ENCODE results near the gene CAPN13. TPM values are rescaled to one million over a fixed set of nuclear protein-coding genes. Genes with fewer than 3 reads are reported as not detected.

Gene CAPN13
- total and polyA plus RNA-seq, 10 of the 15 experiments (the other 5 are each of a cell fraction or from before 2014, with no cell fraction given): 0.03 to 0.10 (median 0.06) TPM; not detected in 7

DNA sequence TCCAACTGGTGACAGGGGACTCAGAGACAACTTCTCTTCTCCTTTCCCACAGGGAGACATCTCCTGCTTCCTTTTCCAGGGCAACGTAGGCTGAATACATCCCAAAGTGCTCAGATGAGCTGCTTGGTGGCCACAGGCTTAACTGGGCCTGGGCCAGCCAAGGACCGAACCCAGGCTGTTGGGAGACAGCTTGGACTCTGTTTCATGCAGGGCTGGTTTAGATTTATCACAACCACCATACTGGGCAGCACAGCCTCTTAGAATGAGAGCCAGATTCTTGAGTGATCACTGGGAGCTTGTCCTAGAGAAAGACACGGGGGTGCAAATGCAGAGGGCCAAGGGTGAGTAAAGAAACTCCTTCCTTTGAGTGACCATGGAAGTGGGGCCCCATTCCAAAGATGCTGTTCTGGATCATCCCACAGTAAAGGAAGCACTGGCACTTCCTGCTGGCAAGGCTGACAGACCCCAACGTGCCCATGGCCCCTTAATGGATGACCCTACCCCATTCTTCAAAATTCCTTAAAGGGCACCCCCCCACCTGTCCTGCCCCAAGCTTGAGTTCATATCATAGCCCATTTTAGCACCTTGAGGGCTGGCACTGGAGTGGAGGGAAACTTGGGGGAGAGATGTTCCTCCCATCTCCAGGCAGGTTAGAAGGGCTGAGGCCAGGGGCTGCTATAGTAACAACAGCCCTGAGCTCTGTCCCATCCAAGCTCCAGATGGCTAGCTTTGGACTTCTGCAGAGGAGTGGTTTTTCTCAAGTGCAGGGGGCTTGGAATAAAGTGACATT is 84.1 kb downstream of the CAPN13 start (continued):
- TF ChIP-seq ESRRA (IDR thresholded peaks at IDR 0.05; ENCODE audit: low read length) (no peak), BACH1 (IDR thresholded peaks at IDR 0.05; ENCODE audit: borderline replicate concordance) (no peak)

DNA sequence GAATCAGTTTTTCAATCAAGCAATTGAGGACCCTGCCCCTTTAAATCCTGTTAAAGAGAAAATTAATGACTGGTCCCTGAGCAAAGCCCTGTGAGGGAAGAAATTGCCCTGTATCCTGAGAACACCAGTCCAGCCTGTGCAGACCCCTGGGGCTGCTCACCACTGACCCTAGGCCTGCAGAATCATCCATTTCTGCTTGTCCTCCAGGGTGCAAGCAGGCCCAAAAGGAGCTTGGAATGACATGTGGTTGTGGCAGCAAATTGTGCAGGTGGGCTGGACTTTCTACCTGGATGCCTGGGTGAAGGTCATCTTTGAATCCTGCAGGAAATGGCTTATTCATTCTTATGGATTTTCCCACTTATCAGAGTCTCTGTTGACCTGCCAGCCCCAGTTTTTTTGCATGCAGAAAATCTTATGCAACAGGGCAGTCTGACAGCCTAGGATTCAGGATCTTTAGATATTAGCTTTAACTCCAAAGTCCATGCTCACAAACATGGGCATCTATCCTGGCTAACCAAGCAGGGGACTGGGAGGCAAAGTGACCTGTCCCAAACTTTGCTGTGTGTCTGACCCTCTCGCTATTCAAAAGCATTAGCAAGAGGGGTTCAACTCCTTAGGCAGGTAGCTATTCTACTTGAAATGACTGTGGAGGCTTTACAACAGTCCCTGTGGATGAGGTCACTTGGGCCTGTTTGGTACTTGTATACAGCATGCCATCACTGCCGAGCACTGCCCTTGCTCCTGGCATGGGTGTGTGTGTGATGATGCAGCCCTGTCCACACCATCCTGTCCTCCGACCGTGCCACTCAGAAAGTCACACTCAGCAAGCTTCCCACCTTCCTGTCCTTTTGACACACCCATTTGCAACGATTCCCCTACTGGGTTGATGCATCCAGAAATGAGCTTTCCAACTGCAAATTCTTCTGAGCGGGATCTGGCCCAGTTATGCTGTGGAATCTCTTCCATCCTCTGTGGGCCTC is 85.3 kb downstream of the CAPN13 start:
- ChIA-PET CTCF (interaction anchor here (1.1 to 3.4 kb wide), 3 partner anchors 8 to 445 kb away, joined by 4 to 20 read pairs (median 6); no protein-coding TSS in a partner anchor), RAD21 (ENCODE audit: unreplicated experiment) (interaction anchor here (0.8 to 1.2 kb wide), 3 partner anchors 11 to 557 kb away, joined by 3 read pairs; no protein-coding TSS in a partner anchor), POLR2A (no interaction called here), SMC1A (ENCODE audit: uncharacterized antibody, unreplicated experiment) (interaction anchor here (1.3 kb wide), 1 partner anchor 10 kb away, joined by 3 read pairs; no protein-coding TSS in a partner anchor)
- no peaks in the 10 kb centered on the region for H3K9me3 ChIP-seq (replicated peaks; ENCODE audit: control insufficient read depth, insufficient read depth, low read length)
- DNase-seq (ENCODE audit: low read depth, low spot score) (no peak), FAIRE-seq (no peak), ATAC-seq (no peak)
- no peaks in the 10 kb centered on the region for H4K20me1 ChIP-seq (ENCODE audit: control insufficient read depth, insufficient read depth)
- no peak overlapping the region for H3K4me2 ChIP-seq (ENCODE audit: control insufficient read depth, insufficient read depth)
- intact Hi-C loops (cut with micrococcal nuclease; ENCODE audit: unreplicated experiment) (no loop called here), in situ Hi-C loops (cut with MboI) (no loop called here)
- BruUV-seq (replicated peaks): no TSS peak
- no peaks in the 10 kb centered on the region for H3K4me1 ChIP-seq (ENCODE audit: control insufficient read depth, insufficient read depth, low read length)
- no peak overlapping the region for H3K9ac ChIP-seq (ENCODE audit: control insufficient read depth, insufficient read depth, low read length)
- H3K79me2 ChIP-seq (ENCODE audit: control insufficient read depth, insufficient read depth, low read length): no peaks in the 10 kb centered on the region
- H3K27me3 ChIP-seq (replicated peaks in 1 of 2; ENCODE audit: control insufficient read depth in 2 of 2, insufficient read depth in 2 of 2, low read length in 1 of 2): peaks cover 0 to 8% of the 10 kb centered on the region in 2 experiments
- no peaks in the 10 kb centered on the region for H3K36me3 ChIP-seq (ENCODE audit: control insufficient read depth in 2 of 2, insufficient read depth in 2 of 2, low read length in 1 of 2)
- no peak overlapping the region for H2AFZ ChIP-seq (ENCODE audit: control insufficient read depth, low read depth, low read length)
- 2% methylated on average over 6 of the region's 6 CpGs for WGBS (ENCODE audit: insufficient coverage, insufficient replicate concordance, low lambda C conversion rate, missing lambda C conversion rate)
- no peak overlapping the region for H3K4me3 ChIP-seq
- H3K27ac ChIP-seq (ENCODE audit: control insufficient read depth, insufficient read depth): no peak overlapping the region
- TF ChIP-seq ZNF207 (IDR thresholded peaks at IDR 0.05; ENCODE audit: borderline replicate concordance) (no peak), PKNOX1 (IDR thresholded peaks at IDR 0.05) (no peak), MTA2 (IDR thresholded peaks at IDR 0.05; ENCODE audit: low read depth) (no peak), RAD51 (IDR thresholded peaks at IDR 0.05) (no peak), POLR2AphosphoS2 (IDR thresholded peaks at IDR 0.05; ENCODE audit: low read depth, low read length) (no peak), POLR2A (IDR thresholded peaks at IDR 0.05; ENCODE audit: low read depth, low read length) (no peak), PBX3 (IDR thresholded peaks at IDR 0.05; ENCODE audit: insufficient replicate concordance, low read depth, low read length) (no peak), HSF1 (IDR thresholded peaks at IDR 0.05; ENCODE audit: low read depth, low read length) (no peak), STAT1 (conservative IDR thresholded peaks at IDR 0.05) (no peak), IKZF1 (conservative IDR thresholded peaks at IDR 0.05) (no peak), SREBF1 (IDR thresholded peaks at IDR 0.05; ENCODE audit: low read length) (no peak), ZBED1 (IDR thresholded peaks at IDR 0.05; ENCODE audit: borderline replicate concordance) (no peak), STAT3 (IDR thresholded peaks at IDR 0.05; ENCODE audit: low read depth, low read length) (no peak)
- TF ChIP-seq, protein P1, sequence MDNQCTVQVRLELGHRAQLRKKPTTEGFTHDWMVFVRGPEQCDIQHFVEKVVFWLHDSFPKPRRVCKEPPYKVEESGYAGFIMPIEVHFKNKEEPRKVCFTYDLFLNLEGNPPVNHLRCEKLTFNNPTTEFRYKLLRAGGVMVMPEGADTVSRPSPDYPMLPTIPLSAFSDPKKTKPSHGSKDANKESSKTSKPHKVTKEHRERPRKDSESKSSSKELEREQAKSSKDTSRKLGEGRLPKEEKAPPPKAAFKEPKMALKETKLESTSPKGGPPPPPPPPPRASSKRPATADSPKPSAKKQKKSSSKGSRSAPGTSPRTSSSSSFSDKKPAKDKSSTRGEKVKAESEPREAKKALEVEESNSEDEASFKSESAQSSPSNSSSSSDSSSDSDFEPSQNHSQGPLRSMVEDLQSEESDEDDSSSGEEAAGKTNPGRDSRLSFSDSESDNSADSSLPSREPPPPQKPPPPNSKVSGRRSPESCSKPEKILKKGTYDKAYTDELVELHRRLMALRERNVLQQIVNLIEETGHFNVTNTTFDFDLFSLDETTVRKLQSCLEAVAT (IDR thresholded peaks at IDR 0.05): no peak

All from GM12878 (cell line).